Measurements from ENCODE around the gene AKR1D1.
"Not testable (repeated sequence)": the region's sequence is repeated elsewhere in the genome, so short reads cannot be mapped to it uniquely, and the experiment has no call there.

AKR1D1 gene

DNA sequence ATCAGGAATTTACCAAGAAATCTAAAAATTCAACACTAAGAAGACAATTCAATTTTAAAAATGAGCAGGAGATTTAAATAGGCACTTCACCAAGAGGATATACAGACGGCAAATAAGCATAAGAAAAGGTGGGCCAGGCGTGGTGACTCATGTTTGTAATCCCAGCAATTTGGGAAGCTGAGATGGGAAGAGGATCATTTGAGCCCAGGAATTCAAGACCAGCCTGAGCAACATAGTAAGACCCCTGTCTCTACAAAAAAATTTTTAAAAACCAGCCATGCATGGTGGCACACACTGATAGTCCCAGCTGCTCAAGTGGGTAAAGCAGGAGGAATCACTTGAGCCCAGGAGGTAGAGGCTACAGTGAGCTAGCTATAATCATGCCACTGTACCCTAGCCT lies 3.5 kb upstream of the AKR1D1 start:
- no peak for DNase-seq (ENCODE audit: low read depth in 2 of 3, low spot score in 2 of 3)

DNA sequence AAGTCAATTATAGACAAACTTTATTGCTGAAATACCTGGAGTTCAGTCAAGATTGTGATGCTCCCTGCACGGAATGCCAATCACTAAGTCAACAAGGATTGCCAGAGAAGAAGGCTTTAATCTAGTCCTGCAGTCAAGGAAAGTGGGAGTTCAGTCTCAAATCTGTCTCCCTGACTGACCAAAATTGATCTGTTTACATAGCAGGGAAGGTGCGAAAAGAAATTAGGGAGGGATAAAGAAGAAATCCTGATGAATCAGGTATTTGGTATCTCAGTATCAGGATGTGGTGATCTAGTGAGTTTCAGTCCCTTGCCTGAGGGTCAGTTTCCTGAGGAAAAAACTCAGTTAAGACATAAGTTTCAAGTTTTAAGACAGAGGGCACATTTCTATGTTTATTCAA lies 2.1 kb upstream of the AKR1D1 start:
- DNase-seq (ENCODE audit: low read depth in 2 of 3, low spot score in 2 of 3): no peak

DNA sequence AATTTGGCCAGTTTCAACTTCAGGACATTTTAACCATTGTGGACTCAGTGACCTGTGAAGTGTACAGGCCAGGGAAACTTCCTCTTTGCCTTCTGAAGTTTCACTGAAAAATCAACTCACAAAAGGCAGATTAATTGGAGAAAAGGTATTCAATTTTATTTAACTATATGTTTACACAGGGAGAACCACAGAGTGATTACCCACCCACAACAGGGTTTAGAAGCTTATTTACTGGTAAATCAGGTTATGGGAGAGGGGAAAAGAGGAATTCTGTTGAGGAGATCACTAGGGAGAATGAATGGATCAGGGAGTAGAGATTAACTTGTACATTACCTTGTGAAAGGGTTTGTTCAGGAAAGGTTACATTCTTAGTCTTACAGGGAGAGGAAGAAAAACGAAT lies 1.7 kb upstream of the AKR1D1 start:
- DNase-seq (ENCODE audit: low read depth in 2 of 3, low spot score in 2 of 3): no peak

DNA sequence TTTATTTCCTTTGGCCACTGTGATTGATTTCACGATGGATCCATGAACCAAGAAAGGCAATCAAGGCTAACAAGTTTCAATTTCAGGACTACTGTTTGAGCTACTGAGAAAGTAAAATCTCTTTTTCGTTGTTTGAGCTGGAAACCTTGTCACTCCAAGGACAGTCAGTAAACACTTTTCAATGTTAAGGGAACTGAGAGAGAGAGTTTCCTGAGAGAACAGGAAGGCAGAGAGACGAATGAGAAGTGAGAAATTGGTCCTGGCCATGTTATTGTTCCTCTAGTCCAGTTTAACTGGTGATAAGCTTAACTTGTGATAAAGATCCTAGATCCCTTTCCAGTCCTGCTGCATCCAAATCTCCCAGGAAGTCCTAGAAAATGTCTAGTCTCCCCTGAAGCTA lies 909 bp upstream of the AKR1D1 start:
- DNase-seq (ENCODE audit: low read depth in 2 of 3, low spot score in 2 of 3): no peak

DNA sequence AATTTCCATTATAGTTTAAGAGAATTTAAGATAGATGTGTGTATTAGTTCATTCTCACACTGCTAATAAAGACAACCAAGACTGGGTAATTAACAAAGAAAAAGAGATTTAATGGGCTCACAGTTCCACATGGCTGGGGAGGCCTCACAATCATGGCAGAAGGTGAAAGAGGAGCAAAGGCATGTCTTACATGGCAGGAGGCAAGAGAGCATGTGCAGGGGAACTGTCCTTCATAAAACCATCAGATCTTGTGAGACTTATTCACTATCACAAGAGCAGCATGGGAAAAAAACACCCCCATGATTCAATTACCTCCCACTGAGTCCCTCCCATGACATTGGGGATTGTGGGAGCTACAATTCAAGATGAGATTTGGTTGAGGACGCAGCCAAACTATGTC lies 473 bp upstream of the AKR1D1 start:
- not testable (repeated sequence) for DNase-seq (ENCODE audit: low read depth in 2 of 3, low spot score in 2 of 3)

DNA sequence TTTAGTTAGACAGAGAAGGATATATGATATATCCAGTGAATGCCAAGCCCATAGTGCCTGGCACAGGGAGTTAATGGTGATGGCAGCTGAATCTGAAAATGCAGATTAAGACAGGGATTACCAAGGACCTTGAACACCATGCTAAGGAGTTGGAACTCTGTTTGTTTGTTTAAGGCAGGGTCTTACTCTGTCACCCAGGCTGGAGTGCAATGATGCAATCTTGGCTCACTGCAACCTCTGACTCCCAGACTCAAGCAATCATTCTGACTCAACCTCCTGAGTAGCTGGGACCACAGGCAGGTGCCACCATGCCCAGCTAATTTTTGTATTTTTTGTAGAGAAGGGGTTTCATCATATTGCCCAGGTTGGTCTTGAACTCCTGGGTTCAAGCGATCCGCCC lies 1.6 kb downstream of the AKR1D1 start:
- DNase-seq (ENCODE audit: low read depth in 2 of 3, low spot score in 2 of 3): no peak

DNA sequence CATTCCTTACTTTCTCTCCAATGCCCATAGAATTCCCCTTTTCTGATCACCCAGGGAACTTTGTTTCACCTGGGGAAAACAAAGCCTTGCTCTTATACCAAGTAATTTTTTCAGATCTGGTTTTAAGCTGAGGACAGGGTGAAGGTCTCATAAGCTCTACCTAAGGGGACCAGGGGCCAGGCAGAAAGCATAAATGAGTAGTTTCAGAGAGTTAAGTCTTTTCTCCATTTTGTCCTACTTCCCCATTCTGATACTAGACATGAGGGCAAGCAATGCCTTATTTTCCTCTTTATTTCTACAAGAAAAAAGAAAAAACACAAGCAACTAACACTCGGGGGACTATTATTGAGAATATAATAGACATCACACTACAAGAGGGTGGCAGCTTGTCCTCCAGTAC lies 2.9 kb downstream of the AKR1D1 start:
- DNase-seq (ENCODE audit: low read depth in 2 of 3, low spot score in 2 of 3): no peak

DNA sequence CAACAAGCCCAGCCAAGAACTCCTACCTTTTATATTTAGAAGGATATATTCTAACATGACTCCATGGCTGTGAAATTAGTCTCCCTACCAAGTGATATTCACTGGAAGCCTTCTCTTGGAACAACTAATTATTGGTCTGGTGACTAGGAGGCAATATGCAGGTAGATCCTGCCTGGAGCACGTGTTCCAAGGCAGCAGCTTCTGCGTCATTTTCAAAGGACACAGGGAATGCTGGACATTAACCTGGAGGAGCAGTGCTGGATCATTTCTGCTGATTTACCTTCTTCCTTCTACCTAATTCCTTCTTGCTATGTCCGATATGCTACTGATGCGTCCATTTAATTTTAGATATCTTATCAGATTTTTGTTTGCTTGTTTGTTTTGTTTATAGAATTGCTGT lies 5.6 kb downstream of the AKR1D1 start:
- no peak for DNase-seq (ENCODE audit: low read depth in 2 of 3, low spot score in 2 of 3)

DNA sequence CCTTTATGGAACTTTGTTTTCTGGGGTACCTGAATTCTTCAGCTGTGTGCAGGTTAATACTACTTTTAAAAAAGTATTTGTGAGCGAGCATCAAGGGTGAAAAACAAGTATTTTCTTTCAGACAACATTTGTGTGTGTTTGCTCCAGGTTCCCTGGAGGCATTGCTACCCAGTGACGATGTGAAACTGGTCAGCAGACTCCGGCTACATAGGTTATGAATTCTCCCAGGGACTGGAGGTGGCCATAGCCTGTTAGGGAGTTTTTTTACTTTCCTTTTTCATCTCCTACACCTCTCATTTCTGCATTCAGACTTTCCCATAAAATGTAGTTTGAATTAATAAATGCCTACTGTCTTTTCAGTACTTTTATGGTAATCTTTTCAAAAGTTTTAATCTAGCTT lies 7.6 kb downstream of the AKR1D1 start:
- DNase-seq (ENCODE audit: low read depth in 2 of 3, low spot score in 2 of 3): no peak

DNA sequence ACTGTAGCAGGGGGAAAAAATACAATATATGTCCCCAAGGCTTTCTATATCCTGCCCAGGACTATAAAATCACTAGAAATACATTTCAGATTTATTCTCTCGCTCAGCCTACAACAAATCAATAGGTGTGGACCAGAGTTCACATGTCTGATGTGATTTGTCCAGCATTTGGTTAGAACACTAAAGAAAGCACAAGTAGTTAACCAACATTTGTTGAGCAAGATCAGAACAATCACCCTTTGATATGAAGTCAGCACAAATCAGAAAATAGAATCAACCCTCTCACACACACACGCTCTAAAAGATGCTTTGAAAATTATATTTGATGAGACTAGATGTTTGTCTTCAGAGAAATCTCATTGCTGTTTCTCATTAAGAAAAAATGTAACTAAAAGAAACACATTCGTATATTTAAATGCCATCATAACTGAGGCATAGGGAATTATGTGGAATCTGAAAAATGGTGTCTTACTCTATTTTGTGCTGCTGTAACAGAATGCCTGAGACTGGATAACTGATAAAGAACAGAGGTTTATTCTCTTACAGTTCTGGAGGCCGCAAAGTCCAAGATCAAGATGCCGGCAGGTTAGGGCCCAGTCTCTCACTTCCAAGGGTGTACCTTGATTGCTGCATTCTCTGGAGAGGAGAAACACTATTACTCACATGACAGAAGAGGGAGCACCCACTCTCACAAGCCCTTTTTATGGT lies 10.5 kb downstream of the AKR1D1 start:
- DNase-seq (ENCODE audit: low read depth in 2 of 3, low spot score in 2 of 3): no peak

DNA sequence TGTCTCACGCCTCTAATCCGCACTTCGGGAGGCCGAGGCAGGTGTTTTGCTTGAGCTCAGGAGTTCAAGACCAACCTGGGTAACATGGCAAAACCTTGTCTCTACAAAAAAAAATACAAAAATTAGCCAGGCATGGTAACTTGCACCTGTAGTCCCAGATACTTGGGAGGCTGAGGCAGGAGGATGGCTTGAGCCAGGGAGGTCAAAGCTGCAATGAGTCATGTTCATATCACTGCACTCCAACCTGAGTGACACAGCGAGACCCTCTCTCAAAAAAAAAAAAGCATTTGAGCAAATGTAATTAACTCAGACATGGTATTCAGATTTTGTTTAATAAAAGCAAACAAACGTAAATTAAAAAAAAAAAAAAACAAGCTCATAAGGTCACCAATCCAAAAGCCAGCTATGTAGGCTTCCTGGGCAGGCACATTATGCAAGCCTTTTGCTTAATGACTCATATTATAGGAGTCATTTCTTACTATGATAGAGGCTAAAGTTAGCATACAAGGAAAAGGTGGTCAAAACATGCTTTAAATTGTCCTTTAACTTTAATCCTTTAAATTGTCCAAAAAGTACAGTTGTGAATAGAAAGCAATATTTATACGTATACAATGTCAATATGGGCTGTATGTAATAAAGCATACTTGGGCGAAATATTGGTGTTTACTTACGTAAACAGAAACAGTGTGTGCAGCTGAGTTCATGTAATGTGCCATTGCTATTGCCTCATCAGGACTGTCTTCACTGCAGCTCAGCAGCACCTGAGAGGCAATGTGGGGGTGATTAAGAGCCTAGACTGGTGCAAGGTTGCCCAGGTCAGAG lies 13.0 kb downstream of the AKR1D1 start:
- no peak for DNase-seq (ENCODE audit: low read depth in 2 of 3, low spot score in 2 of 3)

DNA sequence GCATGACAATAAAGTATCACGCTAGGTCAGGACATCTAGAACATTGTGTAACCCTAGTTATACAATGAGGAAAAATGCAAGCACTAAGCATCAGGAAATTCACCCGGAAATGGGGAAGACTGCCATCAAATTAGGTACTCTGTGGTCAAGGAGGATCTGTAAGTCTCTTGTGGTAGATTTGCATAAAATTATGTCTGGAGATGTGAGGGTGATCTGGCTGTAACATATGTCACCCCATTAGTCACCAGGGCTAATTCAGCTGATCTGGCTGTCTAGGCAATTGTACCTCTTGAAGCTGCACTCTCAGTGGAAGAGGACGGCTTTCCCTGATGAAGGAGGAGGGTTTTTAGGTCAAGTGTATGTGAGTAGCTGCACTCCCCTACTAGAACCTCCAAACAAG lies 14.8 kb downstream of the AKR1D1 start:
- DNase-seq (ENCODE audit: low read depth in 2 of 3, low spot score in 2 of 3): no peak

DNA sequence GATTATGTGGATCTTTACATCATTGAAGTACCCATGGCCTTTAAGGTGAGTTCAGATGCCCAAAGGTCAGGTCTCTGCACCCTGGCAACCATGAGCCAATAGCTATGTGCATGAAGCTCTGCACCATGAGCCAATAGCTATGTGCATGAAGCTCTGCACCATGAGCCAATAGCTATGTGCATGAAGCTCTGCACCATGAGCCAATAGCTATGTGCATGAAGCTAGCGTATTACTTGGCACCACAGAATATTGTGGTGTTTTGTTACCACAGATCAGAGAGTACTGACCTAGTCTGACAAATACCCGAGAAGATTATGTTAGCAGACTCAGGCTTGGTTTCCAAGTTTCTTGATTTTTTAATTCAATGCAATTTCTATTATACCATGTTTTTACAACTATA lies 15.6 kb downstream of the AKR1D1 start:
- not testable (repeated sequence) for DNase-seq (ENCODE audit: low read depth in 2 of 3, low spot score in 2 of 3)

DNA sequence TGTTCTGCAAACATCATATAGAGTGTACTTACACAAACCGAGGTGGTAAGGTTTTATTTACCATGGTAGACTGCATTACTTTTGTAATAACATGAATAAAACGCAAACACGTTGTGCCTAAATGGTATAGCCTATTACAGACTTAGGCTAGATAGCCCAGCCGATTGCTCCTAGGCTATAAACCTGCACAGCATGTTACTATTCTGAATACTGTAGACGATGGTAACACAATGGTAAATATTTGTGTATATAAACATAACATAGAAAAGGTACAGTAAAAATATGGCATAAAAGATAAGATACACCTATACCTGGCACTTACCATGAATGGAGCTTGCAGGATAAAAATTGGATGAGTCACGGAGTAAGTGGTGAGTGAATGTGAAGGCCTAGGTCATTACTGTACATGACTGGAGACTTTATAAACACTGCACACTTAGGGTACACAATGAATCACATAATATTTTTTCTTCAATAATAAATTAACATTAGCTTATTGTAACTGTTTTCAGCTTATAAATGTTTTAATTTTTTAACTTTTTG lies 16.3 kb downstream of the AKR1D1 start:
- DNase-seq (ENCODE audit: low read depth in 2 of 3, low spot score in 2 of 3): no peak

DNA sequence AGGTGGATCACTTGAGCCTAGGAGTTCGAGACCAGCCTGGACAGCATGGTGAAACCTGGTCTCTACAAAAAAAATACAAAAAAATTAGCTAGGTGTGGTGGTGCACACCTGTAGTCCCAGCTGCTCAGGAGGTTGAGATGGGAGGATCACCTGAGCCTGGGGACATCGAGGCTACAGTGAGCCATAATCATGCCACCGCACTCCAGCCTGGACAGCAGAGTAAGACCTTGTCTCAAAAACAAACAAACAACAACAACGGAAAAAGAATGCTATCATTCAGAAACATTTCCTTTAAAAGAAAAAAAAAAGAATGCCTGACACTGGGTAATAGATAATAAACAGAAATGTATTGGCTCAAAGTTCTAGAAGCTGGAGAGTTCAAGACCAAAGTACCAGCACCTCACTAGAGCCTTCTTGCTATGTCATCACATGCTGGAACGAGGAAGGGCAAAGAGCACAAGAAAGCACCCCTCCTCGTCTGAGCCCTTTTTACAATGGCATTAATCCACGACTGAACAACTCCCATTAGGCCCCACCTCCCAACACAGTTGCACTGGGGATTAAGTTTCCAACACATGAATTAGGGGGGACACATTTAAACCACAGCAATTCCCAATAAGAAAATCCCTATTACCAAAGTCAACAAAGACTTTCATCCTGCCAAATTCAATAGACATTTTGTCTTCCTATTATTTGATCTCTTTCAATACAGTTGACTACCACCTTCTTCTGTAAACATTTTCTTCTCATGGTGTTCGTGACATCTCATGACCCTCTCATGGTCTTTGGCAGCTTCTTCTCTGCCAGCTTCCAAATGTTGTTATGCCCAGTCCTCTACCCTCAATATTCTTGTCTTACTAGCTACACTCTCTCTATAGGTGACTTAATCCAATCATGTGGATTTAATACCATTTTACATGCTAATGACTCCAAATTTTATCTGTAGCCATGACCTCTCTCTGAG lies 20.0 kb downstream of the AKR1D1 start:
- DNase-seq (ENCODE audit: low read depth in 2 of 3, low spot score in 2 of 3): no peak

DNA sequence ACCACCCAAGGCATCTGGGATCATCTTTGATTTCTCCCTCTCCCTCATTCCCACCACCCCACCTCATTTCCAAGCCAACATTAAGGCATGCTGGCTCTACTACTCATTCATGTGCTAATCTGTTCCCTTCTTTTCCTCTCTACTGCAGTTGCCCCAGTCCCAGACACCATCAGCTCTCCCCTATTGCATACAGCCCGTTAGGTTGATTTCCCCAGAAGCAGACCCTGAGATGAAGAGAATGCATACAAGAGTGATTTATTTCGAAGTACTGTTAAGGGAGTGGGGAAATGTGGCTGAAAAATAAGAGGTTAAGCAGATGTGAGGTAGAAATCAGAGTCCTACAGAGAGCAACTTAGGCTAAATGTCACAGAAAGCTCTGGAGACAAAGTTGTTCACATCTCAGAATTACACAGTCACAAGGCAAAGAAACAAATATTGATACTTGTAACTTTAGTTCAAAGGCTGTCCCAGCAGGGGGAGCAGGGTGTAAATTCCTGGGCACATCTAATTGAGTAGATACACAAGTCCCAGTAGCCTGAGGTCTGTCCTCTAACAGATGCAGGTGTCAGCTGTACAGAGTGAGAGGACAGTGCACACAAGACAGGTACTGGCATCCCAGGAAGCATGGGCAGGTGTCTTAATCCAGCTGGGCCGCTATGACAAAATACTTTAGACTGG lies 20.9 kb downstream of the AKR1D1 start:
- no peak for DNase-seq (ENCODE audit: low read depth in 2 of 3, low spot score in 2 of 3)

DNA sequence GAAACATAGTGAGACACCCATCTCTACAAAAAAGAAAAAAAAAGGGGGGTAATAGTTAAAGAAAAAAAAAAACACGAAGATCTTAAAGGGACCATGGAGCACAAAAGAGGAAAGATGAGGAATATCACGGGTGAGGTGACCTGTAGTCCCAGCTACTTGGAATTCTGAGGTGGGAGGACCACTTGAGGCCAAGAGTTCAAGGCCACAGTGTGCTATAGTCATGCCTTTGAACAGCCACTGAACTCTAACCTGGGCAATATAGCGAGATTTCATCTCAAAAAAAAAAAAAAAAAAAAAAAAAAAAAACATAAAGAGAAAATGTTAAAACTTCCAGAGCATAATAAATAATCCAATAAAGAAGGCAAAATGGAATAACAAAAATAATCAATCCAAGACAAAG lies 23.6 kb downstream of the AKR1D1 start:
- no peak for DNase-seq (ENCODE audit: low read depth in 2 of 3, low spot score in 2 of 3)

DNA sequence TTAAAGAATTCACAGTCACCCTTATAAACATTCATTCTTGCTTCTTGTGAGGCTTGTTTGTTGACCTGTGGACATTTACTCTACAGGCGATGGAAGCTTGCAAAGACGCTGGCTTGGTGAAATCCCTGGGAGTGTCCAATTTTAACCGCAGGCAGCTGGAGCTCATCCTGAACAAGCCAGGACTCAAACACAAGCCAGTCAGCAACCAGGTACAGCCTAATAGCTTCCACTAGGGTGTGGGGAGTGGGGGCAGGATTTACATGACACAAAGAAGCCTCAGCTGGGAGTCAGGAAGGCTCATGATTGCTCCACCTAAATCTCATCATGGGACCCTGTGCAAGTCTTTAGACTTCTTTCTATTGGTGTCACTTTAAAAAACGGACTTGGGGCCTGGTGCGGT lies 29.0 kb downstream of the AKR1D1 start:
- DNase-seq (ENCODE audit: low read depth in 2 of 3, low spot score in 2 of 3): no peak

DNA sequence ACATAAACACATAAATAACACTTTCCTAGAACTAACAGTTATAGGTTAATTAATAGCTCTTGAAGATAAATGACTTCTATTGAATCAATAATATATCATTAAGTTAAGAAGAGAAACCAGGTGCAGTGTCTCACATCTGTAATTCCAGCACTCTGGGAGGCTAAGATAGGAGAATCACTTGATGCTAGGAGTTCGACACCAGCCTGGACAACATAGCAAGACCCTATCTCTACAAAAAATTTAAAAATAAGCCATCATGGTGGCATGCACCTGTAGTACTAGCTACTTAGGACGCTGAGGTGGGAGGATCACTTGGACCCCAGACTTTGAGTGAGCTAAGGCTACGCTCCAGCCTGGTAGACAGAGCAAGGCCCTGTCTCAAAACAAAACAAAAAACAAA lies 38.8 kb downstream of the AKR1D1 start:
- DNase-seq (ENCODE audit: low read depth in 2 of 3, low spot score in 2 of 3): no peak

DNA sequence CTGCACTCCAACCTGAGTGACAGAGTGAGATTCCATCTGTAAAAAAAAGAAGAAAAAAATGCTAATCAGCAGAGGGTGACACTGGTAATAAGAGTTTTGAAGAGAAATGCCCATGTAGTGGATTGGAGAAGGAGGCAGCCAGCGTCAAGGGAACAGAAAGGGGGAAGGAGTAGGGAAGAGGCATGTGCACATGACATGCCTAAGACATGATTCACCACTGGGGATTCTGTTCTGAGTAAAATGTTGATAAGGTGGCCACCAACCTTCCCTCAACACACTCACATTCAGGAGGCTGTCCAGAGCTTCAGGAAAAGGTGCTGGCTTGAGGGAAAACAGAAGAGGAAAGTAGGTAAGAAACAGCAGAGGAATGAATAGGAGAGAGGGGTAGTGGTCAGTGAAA lies 39.9 kb downstream of the AKR1D1 start:
- no peak for DNase-seq (ENCODE audit: low read depth in 2 of 3, low spot score in 2 of 3)

DNA sequence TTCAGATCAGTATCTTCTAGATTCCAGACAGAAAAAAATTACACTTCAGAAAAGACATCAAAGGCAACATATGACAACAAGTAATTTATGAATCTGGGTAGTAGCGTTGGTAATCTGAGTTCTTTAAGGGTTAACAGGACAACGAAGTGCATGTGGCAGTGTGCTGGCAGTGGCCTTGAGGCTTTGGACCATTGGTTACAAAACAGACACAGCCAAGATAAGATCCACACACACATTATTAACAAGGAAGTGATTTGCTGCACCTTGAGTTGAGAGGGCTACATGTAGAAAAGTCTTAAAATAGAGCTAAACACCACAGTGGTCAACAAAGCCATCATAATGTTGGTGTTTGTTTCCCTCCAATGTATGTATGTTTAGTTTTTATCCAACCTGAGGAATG lies 40.6 kb downstream of the AKR1D1 start:
- no peak for DNase-seq (ENCODE audit: low read depth in 2 of 3, low spot score in 2 of 3)
